Fibroblast of pulmonary artery (primary cell): ENCODE measurements around the gene PABPC3.

Source experiments
- DNase-seq: peaks from one replicate; pipeline ENCODE4 v3.0.0-alpha.2; 2010; ENCODE audit warnings: low read depth
- H3K4me3 ChIP-seq: replicated peaks from 2 replicates; pipeline ENCODE4 v1.5.1; 2011; ENCODE audit warnings: low read depth, mild to moderate bottlenecking, control low read depth, low read length, moderate library complexity
- CTCF ChIP-seq: IDR thresholded peaks from 2 replicates; pipeline ENCODE4 v1.5.1; 2011; ENCODE audit warnings: mild to moderate bottlenecking, control low read depth, low read length, inconsistent platforms; ENCODE audit errors: missing control alignments

PABPC3 gene

GRCh38 chr13:25118378-25118905 is 22.5 kb downstream of the PABPC3 start:
- TF ChIP-seq CTCF = no peak
- no peak for DNase-seq
- no peak overlapping the region for H3K4me3 ChIP-seq

GRCh38 chr13:25130944-25131343 is 35.0 kb downstream of the PABPC3 start:
- no peak overlapping the region for H3K4me3 ChIP-seq
- no peak for TF ChIP-seq CTCF
- no peak for DNase-seq

GRCh38 chr13:25131881-25132420 is 36.0 kb downstream of the PABPC3 start:
- DNase-seq = no peak
- no peak for TF ChIP-seq CTCF
- no peak overlapping the region for H3K4me3 ChIP-seq

GRCh38 chr13:25132751-25133390 is 36.9 kb downstream of the PABPC3 start:
- no peak for DNase-seq
- H3K4me3 ChIP-seq = no peak overlapping the region
- TF ChIP-seq CTCF = no peak

- no peak for TF ChIP-seq CTCF
- no peak for DNase-seq
- H3K4me3 ChIP-seq = no peak overlapping the region
These were observed 40.0 kb downstream of the PABPC3 start for GRCh38 chr13:25135896-25136295.

GRCh38 chr13:25136880-25137787 is 41.2 kb downstream of the PABPC3 start:
- no peak for TF ChIP-seq CTCF
- H3K4me3 ChIP-seq = no peak overlapping the region
- DNase-seq = no peak
